K562 (cell line): ENCODE results near the gene SIRT3. TPM values are rescaled to one million over a fixed set of nuclear protein-coding genes. Genes with fewer than 3 reads are reported as not detected.
A peak's percentile ranks its signal among the peaks of the same experiment; 100 is the strongest.

Experiments used
- DDX20 ChIP-seq: fragments of 450-650 bp; IDR thresholded peaks from 2 replicates; pipeline ENCODE4 v1.6.1; 2016; ENCODE audit warnings: missing genetic modification characterization, low read depth, mild to moderate bottlenecking, missing compliant biosample characterization, moderate library complexity
- EZH2 ChIP-seq: IDR thresholded peaks from 2 replicates; pipeline ENCODE4 v1.6.1; 2012; ENCODE audit warnings: low read depth, mild to moderate bottlenecking, inconsistent platforms, low read length, borderline replicate concordance
- FOXJ2 ChIP-seq: fragments of 200-800 bp; sonication (Bioruptor generic); IDR thresholded peaks from 2 replicates; pipeline ENCODE4 v1.6.1; 2016; ENCODE audit warnings: missing genetic modification characterization, missing compliant biosample characterization
- GTF2E2 ChIP-seq: fragments of 200-800 bp; sonication (Bioruptor generic); IDR thresholded peaks from 2 replicates; pipeline ENCODE4 v1.6.1; 2016; ENCODE audit warnings: missing genetic modification characterization, missing compliant biosample characterization
- HOXB6 ChIP-seq: fragments of 250-450 bp; sonication (Bioruptor Pico); IDR thresholded peaks from 2 replicates; pipeline ENCODE4 v1.5.1; 2022; ENCODE audit warnings: mild to moderate bottlenecking, borderline replicate concordance
- MYBL2 ChIP-seq, 2 experiments: fragments of 450-650 bp in 1 of 2; sonication (generic) in 1 of 2; formaldehyde crosslinking in 1 of 2; IDR thresholded peaks; 2 replicates each; pipeline versions ENCODE4 v1.6.1 to v1.8.1; 2017 to 2022; ENCODE audit warnings: borderline replicate concordance in 1 of 2, inconsistent platforms in 1 of 2, low read depth in 1 of 2, mild to moderate bottlenecking in 1 of 2, missing genetic modification reagents in 1 of 2, moderate library complexity in 1 of 2
- NFRKB ChIP-seq: fragments of 450-650 bp; IDR thresholded peaks from 2 replicates; pipeline ENCODE4 v1.6.1; 2016; ENCODE audit warnings: low read depth
- POLR2A ChIP-seq: fragments of 450-650 bp; conservative IDR thresholded peaks from 2 replicates; pipeline ENCODE4 v1.6.1; 2016
- POLR3A ChIP-seq: IDR thresholded peaks from 2 replicates; pipeline ENCODE4 v1.6.1; 2011; ENCODE audit warnings: borderline replicate concordance, mild to moderate bottlenecking, moderate library complexity; ENCODE audit not compliant: insufficient read length, insufficient read depth; ENCODE audit errors: extremely low read depth
- PRPF4 ChIP-seq: fragments of 200-400 bp; formaldehyde crosslinking; IDR thresholded peaks from one replicate; pipeline ENCODE4 v1.6.1; 2017; ENCODE audit warnings: low read length, low read depth, mild to moderate bottlenecking; ENCODE audit not compliant: insufficient read depth, poor library complexity, severe bottlenecking
- RB1 ChIP-seq: fragments of 450-650 bp; IDR thresholded peaks from 2 replicates; pipeline ENCODE4 v1.6.1; 2017; ENCODE audit warnings: low read depth, mild to moderate bottlenecking
- SREBF1 ChIP-seq: fragments of 150-350 bp; IDR thresholded peaks from 2 replicates; pipeline ENCODE4 v1.6.1; 2014; ENCODE audit warnings: antibody characterized with exemption, low read depth, low read length, borderline replicate concordance
- STAG1 ChIP-seq: sonication (generic); formaldehyde crosslinking; IDR thresholded peaks from 2 replicates; pipeline ENCODE4 v1.5.0; 2020; ENCODE audit warnings: missing genetic modification reagents, borderline replicate concordance
- TAF9B ChIP-seq: fragments of 450-650 bp; IDR thresholded peaks from 2 replicates; pipeline ENCODE4 v1.6.1; 2018; ENCODE audit warnings: mild to moderate bottlenecking; ENCODE audit not compliant: partially characterized antibody
- TAL1 ChIP-seq: fragments of 450-650 bp; IDR thresholded peaks from 2 replicates; pipeline ENCODE4 v1.6.1; 2016; ENCODE audit warnings: mild to moderate bottlenecking
- ZNF76 ChIP-seq: fragments of 250-450 bp; sonication (Bioruptor Pico); IDR thresholded peaks from 2 replicates; pipeline ENCODE4 v1.4.0; 2020; ENCODE audit warnings: mild to moderate bottlenecking, moderate library complexity, borderline replicate concordance
- polyA plus RNA-seq, 8 experiments: library from polyadenylated mRNA; depleted of rRNA in 4 of 8; stranded (reverse) in 5 of 8; unstranded in 3 of 8; fragments of >200 nt; fragmentation: Nextera tagmentation in 2 of 8; fragmentation: Illumina TruSeq in 1 of 8; extraction: Ambion mirVana in 2 of 8; extraction: Trizol in 1 of 8; gene quantifications; 2 replicates each; pipeline versions ENCODE4 v1.2.1 to v1.2.3, GENCODE V29; 2011 to 2014; ENCODE audit warnings: inconsistent platforms in 1 of 8, missing spikeins in 1 of 8
- total RNA-seq, 7 experiments: library from RNA; depleted of rRNA in 6 of 7; stranded (reverse); fragments of >200 nt in 6 of 7; fragmentation: Illumina TruSeq in 2 of 7; extraction: Trizol in 2 of 7; gene quantifications; 2 replicates each; pipeline versions ENCODE4 v1.2.1 to v1.2.3, GENCODE V29; 2011 to 2021; ENCODE audit warnings: low replicate concordance in 1 of 7
- TF ChIP-seq, protein P1 (sequence below): fragments of 150-350 bp; IDR thresholded peaks from 2 replicates; pipeline ENCODE4 v1.6.1; 2014; ENCODE audit warnings: low read depth, mild to moderate bottlenecking, low read length, borderline replicate concordance
- TF ChIP-seq, protein P2 (sequence below): fragments of 250-450 bp; sonication (Bioruptor Pico); IDR thresholded peaks from 2 replicates; pipeline ENCODE4 v1.5.0; 2020; ENCODE audit warnings: mild to moderate bottlenecking
- TF ChIP-seq, protein P3 (sequence below): fragments of 250-450 bp; sonication (Bioruptor Pico); IDR thresholded peaks from 2 replicates; pipeline ENCODE4 v1.5.0; 2020; ENCODE audit warnings: mild to moderate bottlenecking, borderline replicate concordance
- TF ChIP-seq, protein P4 (sequence below): fragments of 450-650 bp; IDR thresholded peaks from 2 replicates; pipeline ENCODE4 v1.6.1; 2016; ENCODE audit warnings: low read depth, mild to moderate bottlenecking, moderate library complexity

Gene SIRT3
- total and polyA plus RNA-seq, 9 of the 15 experiments (the other 6 are each of a cell fraction or from before 2014, with no cell fraction given) = 1.9 to 27.5 (median 14.5) TPM

DNA sequence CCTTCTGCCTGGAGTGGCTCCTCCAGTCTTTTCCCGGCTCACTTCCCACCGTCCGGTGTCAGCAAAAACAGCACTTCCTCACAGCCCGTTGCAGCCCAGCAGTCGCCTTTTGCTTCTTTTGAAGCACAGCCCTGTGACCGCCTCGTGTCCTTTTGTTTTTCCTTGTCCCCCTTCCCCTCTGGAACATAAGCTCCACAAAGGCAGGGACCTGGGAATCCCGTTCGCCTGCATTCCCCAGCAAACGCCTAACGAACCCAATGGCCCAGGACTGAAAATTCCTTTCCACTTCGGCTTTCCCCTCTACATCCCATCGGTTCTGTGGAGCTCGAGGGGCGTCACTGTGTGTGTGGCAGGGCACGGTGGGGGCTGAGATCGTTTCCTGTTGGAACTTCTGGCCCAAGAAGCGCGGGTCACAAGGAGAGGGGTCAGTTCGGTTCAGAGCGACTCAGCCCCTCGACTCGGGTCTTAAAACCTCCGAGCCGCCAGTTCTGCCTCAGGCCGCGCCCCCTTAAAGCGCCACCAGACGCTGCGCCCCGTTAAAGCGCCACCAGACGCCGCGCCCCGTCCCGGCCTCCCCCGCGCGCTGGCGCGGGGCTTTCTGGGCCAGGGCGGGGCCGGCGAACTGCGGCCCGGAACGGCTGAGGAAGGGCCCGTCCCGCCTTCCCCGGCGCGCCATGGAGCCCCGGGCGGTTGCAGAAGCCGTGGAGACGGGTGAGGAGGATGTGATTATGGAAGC is 27.8 kb downstream of the SIRT3 start (continued):
- TF ChIP-seq, protein P1, sequence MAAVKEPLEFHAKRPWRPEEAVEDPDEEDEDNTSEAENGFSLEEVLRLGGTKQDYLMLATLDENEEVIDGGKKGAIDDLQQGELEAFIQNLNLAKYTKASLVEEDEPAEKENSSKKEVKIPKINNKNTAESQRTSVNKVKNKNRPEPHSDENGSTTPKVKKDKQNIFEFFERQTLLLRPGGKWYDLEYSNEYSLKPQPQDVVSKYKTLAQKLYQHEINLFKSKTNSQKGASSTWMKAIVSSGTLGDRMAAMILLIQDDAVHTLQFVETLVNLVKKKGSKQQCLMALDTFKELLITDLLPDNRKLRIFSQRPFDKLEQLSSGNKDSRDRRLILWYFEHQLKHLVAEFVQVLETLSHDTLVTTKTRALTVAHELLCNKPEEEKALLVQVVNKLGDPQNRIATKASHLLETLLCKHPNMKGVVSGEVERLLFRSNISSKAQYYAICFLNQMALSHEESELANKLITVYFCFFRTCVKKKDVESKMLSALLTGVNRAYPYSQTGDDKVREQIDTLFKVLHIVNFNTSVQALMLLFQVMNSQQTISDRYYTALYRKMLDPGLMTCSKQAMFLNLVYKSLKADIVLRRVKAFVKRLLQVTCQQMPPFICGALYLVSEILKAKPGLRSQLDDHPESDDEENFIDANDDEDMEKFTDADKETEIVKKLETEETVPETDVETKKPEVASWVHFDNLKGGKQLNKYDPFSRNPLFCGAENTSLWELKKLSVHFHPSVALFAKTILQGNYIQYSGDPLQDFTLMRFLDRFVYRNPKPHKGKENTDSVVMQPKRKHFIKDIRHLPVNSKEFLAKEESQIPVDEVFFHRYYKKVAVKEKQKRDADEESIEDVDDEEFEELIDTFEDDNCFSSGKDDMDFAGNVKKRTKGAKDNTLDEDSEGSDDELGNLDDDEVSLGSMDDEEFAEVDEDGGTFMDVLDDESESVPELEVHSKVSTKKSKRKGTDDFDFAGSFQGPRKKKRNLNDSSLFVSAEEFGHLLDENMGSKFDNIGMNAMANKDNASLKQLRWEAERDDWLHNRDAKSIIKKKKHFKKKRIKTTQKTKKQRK = no peak
- no peak for TF ChIP-seq ZNF76
- no peak for TF ChIP-seq TAF9B
- no peak for TF ChIP-seq DDX20 (tag)
- TF ChIP-seq MYBL2 (IDR thresholded peaks at IDR 0.05; ENCODE audit: low read depth) = no peak
- no peak for TF ChIP-seq MYBL2 (CRISPR knock-in tag; IDR thresholded peaks at IDR 0.05; ENCODE audit: borderline replicate concordance)
- 0 out of 2 replicates have a peak, but pooled peaks have one; percentile 12 for TF ChIP-seq TAL1
- TF ChIP-seq RB1 = peak; percentile 90
- TF ChIP-seq POLR3A = no peak
- no peak for TF ChIP-seq FOXJ2 (tag)
- no peak for TF ChIP-seq HOXB6 (CRISPR knock-in tag)
- no peak for TF ChIP-seq EZH2
- TF ChIP-seq STAG1 (CRISPR knock-in tag) = no peak
- TF ChIP-seq, protein P2, sequence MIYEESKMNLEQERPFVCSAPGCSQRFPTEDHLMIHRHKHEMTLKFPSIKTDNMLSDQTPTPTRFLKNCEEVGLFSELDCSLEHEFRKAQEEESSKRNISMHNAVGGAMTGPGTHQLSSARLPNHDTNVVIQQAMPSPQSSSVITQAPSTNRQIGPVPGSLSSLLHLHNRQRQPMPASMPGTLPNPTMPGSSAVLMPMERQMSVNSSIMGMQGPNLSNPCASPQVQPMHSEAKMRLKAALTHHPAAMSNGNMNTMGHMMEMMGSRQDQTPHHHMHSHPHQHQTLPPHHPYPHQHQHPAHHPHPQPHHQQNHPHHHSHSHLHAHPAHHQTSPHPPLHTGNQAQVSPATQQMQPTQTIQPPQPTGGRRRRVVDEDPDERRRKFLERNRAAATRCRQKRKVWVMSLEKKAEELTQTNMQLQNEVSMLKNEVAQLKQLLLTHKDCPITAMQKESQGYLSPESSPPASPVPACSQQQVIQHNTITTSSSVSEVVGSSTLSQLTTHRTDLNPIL (CRISPR knock-in tag) = no peak
- TF ChIP-seq, protein P3, sequence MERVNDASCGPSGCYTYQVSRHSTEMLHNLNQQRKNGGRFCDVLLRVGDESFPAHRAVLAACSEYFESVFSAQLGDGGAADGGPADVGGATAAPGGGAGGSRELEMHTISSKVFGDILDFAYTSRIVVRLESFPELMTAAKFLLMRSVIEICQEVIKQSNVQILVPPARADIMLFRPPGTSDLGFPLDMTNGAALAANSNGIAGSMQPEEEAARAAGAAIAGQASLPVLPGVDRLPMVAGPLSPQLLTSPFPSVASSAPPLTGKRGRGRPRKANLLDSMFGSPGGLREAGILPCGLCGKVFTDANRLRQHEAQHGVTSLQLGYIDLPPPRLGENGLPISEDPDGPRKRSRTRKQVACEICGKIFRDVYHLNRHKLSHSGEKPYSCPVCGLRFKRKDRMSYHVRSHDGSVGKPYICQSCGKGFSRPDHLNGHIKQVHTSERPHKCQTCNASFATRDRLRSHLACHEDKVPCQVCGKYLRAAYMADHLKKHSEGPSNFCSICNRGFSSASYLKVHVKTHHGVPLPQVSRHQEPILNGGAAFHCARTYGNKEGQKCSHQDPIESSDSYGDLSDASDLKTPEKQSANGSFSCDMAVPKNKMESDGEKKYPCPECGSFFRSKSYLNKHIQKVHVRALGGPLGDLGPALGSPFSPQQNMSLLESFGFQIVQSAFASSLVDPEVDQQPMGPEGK (CRISPR knock-in tag) = no peak
- TF ChIP-seq NFRKB = peak; percentile 50
- TF ChIP-seq, protein P4, sequence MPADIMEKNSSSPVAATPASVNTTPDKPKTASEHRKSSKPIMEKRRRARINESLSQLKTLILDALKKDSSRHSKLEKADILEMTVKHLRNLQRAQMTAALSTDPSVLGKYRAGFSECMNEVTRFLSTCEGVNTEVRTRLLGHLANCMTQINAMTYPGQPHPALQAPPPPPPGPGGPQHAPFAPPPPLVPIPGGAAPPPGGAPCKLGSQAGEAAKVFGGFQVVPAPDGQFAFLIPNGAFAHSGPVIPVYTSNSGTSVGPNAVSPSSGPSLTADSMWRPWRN = no peak
- no peak for TF ChIP-seq PRPF4
- TF ChIP-seq POLR2A = peak; percentile 76
- no peak for TF ChIP-seq SREBF1
- no peak for TF ChIP-seq GTF2E2 (tag)
